Activated T-helper 1 cell treated with anti-CD3 and anti-CD28 coated beads, Interleukin-12 subunit alpha, Interleukin-12 subunit beta, Interleukin-2, Interleukin-4 antibody, amounts not matched to agents 30 ng/mL and 10 ng/mL and 1 ng/mL, durations not matched to agents 14 hours and 24 hours and 36 hours (primary cell): ENCODE data around the gene KIAA1755. TPM values are rescaled to one million over a fixed set of nuclear protein-coding genes. Genes with fewer than 3 reads are reported as not detected.

Source experiments
- DNase-seq: peaks from one replicate; pipeline ENCODE4 v3.0.0; 2021; ENCODE audit warnings: low spot score
- H3K27ac Mint-ChIP-seq: one replicate; pipeline ENCODE4 v1.8.0; 2021; ENCODE audit warnings: mild to moderate bottlenecking, mixed read lengths
- H3K27me3 Mint-ChIP-seq: one replicate; pipeline ENCODE4 v1.8.0; 2022; ENCODE audit warnings: mild to moderate bottlenecking, moderate library complexity, mixed read lengths; ENCODE audit not compliant: insufficient read depth
- H3K36me3 Mint-ChIP-seq: one replicate; pipeline ENCODE4 v1.8.0; 2021; ENCODE audit warnings: low read depth, mixed read lengths
- H3K4me1 Mint-ChIP-seq: one replicate; pipeline ENCODE4 v1.8.0; 2021; ENCODE audit warnings: low read depth, mixed read lengths
- H3K4me3 Mint-ChIP-seq: one replicate; pipeline ENCODE4 v1.8.0; 2021; ENCODE audit warnings: mild to moderate bottlenecking, moderate library complexity, mixed read lengths
- H3K9me3 Mint-ChIP-seq: one replicate; pipeline ENCODE4 v1.8.0; 2021; ENCODE audit warnings: mixed read lengths
- intact Hi-C: fragments of 100-400 bp; cut with micrococcal nuclease; formaldehyde crosslinking; loops from one replicate; pipeline ENCODE4 v1.15.1; 2024
- total RNA-seq: library from RNA; stranded (reverse); gene quantifications from 2 replicates; pipeline ENCODE4 v1.2.3, GENCODE V29; 2022

The KIAA1755 gene
- total RNA-seq, 1 donor from 2014 or later = not detected

GRCh38 chr20:38214256-38215193, 46.0 kb downstream of the KIAA1755 start:
- Mint-ChIP-seq H3K27me3 (no peaks in the 10 kb centered on the region), H3K9me3 (no peaks in the 10 kb centered on the region), H3K4me1 (no peaks in the 10 kb centered on the region), H3K4me3 (no peak overlapping the region), H3K36me3 (no peaks in the 10 kb centered on the region), H3K27ac (no peak overlapping the region)
- no peak for DNase-seq
- intact Hi-C loops = no loop called here

- Mint-ChIP-seq H3K27me3 (peaks cover 2% of the 10 kb centered on the region), H3K4me1 (no peaks in the 10 kb centered on the region), H3K9me3 (no peaks in the 10 kb centered on the region), H3K27ac (no peak overlapping the region), H3K36me3 (no peaks in the 10 kb centered on the region), H3K4me3 (no peak overlapping the region)
- intact Hi-C loops = no loop called here
- no peak for DNase-seq
These were observed 47.0 kb downstream of the KIAA1755 start for GRCh38 chr20:38213607-38213940.

- Mint-ChIP-seq H3K9me3 (no peaks in the 10 kb centered on the region), H3K27ac (no peak overlapping the region), H3K36me3 (no peaks in the 10 kb centered on the region), H3K4me3 (no peak overlapping the region), H3K4me1 (no peaks in the 10 kb centered on the region), H3K27me3 (peaks cover 4% of the 10 kb centered on the region)
- intact Hi-C loops = no loop called here
- DNase-seq = no peak
These were observed 47.5 kb downstream of the KIAA1755 start for GRCh38 chr20:38212806-38213606.

- no peak for DNase-seq
- H3K36me3 Mint-ChIP-seq = no peaks in the 10 kb centered on the region
- no peak overlapping the region for H3K4me3 Mint-ChIP-seq
- intact Hi-C loops = no loop called here
- no peaks in the 10 kb centered on the region for H3K4me1 Mint-ChIP-seq
- H3K27me3 Mint-ChIP-seq = peaks cover 11% of the 10 kb centered on the region
- H3K27ac Mint-ChIP-seq = no peak overlapping the region
- H3K9me3 Mint-ChIP-seq = no peaks in the 10 kb centered on the region
These were observed 49.1 kb downstream of the KIAA1755 start for GRCh38 chr20:38211200-38212097.

- no peaks in the 10 kb centered on the region for H3K4me1 Mint-ChIP-seq
- peaks cover 12% of the 10 kb centered on the region for H3K27me3 Mint-ChIP-seq
- H3K27ac Mint-ChIP-seq = no peak overlapping the region
- H3K9me3 Mint-ChIP-seq = no peaks in the 10 kb centered on the region
- no peak for DNase-seq
- no peak overlapping the region for H3K4me3 Mint-ChIP-seq
- no peaks in the 10 kb centered on the region for H3K36me3 Mint-ChIP-seq
- intact Hi-C loops = no loop called here
These were observed 49.8 kb downstream of the KIAA1755 start for GRCh38 chr20:38210741-38211140.

GRCh38 chr20:38209736-38210405, 50.7 kb downstream of the KIAA1755 start:
- no peak overlapping the region for H3K4me3 Mint-ChIP-seq
- intact Hi-C loops = no loop called here
- H3K27ac Mint-ChIP-seq = no peak overlapping the region
- H3K4me1 Mint-ChIP-seq = no peaks in the 10 kb centered on the region
- H3K36me3 Mint-ChIP-seq = no peaks in the 10 kb centered on the region
- no peaks in the 10 kb centered on the region for H3K9me3 Mint-ChIP-seq
- H3K27me3 Mint-ChIP-seq = peaks cover 16% of the 10 kb centered on the region
- DNase-seq = no peak

- no peak overlapping the region for H3K4me3 Mint-ChIP-seq
- no peak for DNase-seq
- intact Hi-C loops = no loop called here
- H3K4me1 Mint-ChIP-seq = no peaks in the 10 kb centered on the region
- no peaks in the 10 kb centered on the region for H3K36me3 Mint-ChIP-seq
- no peaks in the 10 kb centered on the region for H3K9me3 Mint-ChIP-seq
- H3K27ac Mint-ChIP-seq = no peak overlapping the region
- peaks cover 18% of the 10 kb centered on the region for H3K27me3 Mint-ChIP-seq
These were observed 51.4 kb downstream of the KIAA1755 start for GRCh38 chr20:38209054-38209675.

- Mint-ChIP-seq H3K9me3 (no peaks in the 10 kb centered on the region), H3K36me3 (no peaks in the 10 kb centered on the region), H3K27ac (no peak overlapping the region), H3K27me3 (peaks cover 21% of the 10 kb centered on the region), H3K4me1 (no peaks in the 10 kb centered on the region), H3K4me3 (no peak overlapping the region)
- intact Hi-C loops = no loop called here
- no peak for DNase-seq
These were observed 52.0 kb downstream of the KIAA1755 start for GRCh38 chr20:38208523-38208922.

GRCh38 chr20:38208088-38208487, 52.4 kb downstream of the KIAA1755 start:
- Mint-ChIP-seq H3K27ac (no peak overlapping the region), H3K4me1 (no peaks in the 10 kb centered on the region), H3K36me3 (no peaks in the 10 kb centered on the region), H3K9me3 (no peaks in the 10 kb centered on the region), H3K4me3 (no peak overlapping the region), H3K27me3 (peaks cover 21% of the 10 kb centered on the region)
- intact Hi-C loops = no loop called here
- DNase-seq = no peak

GRCh38 chr20:38207621-38208020, 52.9 kb downstream of the KIAA1755 start:
- Mint-ChIP-seq H3K4me3 (no peak overlapping the region), H3K27ac (no peak overlapping the region), H3K36me3 (no peaks in the 10 kb centered on the region), H3K4me1 (no peaks in the 10 kb centered on the region), H3K9me3 (no peaks in the 10 kb centered on the region), H3K27me3 (peaks cover 21% of the 10 kb centered on the region)
- DNase-seq = no peak
- intact Hi-C loops = no loop called here

GRCh38 chr20:38205001-38205400, 55.5 kb downstream of the KIAA1755 start:
- intact Hi-C loops = no loop called here
- Mint-ChIP-seq H3K4me3 (no peak overlapping the region), H3K27me3 (peaks cover 21% of the 10 kb centered on the region), H3K36me3 (no peaks in the 10 kb centered on the region), H3K9me3 (no peaks in the 10 kb centered on the region), H3K27ac (no peak overlapping the region), H3K4me1 (no peaks in the 10 kb centered on the region)
- DNase-seq = no peak

- Mint-ChIP-seq H3K36me3 (no peaks in the 10 kb centered on the region), H3K9me3 (no peaks in the 10 kb centered on the region), H3K4me3 (no peak overlapping the region), H3K4me1 (no peaks in the 10 kb centered on the region), H3K27me3 (peaks cover 19% of the 10 kb centered on the region), H3K27ac (no peak overlapping the region)
- no peak for DNase-seq
- intact Hi-C loops = no loop called here
These were observed 56.6 kb downstream of the KIAA1755 start for GRCh38 chr20:38203981-38204357.
